HG03558 (cell line): ENCODE data around the gene SCAND1.
"Not testable (repeated sequence)": the region's sequence is repeated elsewhere in the genome, so short reads cannot be mapped to it uniquely, and the experiment has no call there.

Source experiments
- ATAC-seq: cut with Tn5 transposase; IDR thresholded peaks from one replicate; pipeline ENCODE4 v1.9.1; 2021; ENCODE audit warnings: moderate number of reproducible peaks; ENCODE audit not compliant: unreplicated experiment; ENCODE audit errors: extremely low read depth

SCAND1 gene

GRCh38 chr20:35963878-35964277 lies 9.6 kb upstream of the SCAND1 start:
- ATAC-seq, result no peak

DNA sequence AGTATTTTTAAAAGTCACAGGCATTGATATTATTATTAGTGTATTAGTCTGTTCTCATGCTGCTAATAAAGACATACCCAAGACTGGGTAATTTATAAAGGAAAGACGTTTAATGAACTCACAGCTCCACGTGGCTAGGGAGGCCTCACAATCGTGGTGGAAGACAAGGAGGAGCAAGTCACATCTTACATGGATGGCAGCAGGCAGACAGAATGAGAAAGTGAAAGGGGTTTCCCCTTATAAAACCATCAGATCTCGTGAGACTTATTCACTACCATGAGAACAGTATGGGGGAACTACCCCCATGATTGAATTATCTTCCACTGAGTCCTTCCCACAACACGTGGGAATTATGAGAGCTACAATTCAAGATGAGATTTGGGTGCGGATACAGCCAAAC lies 5.0 kb upstream of the SCAND1 start:
- ATAC-seq, result not testable (repeated sequence)

- ATAC-seq, result no peak
Measured at GRCh38 chr20:35956616-35957015, 2.3 kb upstream of the SCAND1 start.

- ATAC-seq, result no peak
Measured at GRCh38 chr20:35954907-35955251, 577 bp upstream of the SCAND1 start.

DNA sequence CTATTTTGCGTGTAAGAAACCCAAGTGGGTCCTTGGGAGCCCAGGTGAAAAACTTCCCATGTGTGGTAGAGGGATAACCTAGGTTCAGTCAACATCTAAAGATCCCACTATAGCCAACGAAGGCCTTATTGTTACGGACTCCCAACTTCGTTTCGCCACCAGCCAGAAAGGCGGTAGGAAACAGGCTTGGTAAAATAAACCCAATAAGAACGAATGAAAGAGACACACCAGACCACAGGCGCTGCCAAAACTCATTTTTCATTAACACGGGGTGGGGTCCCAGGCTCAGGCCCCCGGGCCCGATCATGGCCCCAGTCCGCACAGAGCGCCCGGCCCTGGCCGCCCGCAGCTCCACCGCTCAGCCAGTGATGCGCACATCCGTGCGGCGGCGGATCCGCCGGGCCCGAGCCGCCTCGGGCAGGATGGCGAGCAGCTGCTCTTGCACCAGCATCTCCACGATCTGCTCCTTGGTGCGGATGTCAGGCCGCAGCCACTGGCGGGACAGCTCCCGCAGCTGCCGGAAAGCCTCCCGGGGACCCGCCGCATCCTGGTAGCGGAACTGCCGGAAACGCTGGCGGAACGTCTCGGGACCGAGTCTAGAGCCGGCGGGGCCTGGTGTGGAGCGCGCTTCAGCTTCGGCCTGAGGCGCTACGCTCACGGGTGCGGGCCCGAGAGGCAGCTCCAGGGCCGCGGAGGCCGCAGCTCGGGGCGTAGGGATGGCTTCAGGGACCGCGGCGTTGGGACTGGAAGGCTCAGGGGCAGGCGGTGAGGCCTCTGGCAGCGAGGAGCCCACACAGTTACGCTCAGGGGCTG lies 709 bp downstream of the SCAND1 start:
- no peak for ATAC-seq

DNA sequence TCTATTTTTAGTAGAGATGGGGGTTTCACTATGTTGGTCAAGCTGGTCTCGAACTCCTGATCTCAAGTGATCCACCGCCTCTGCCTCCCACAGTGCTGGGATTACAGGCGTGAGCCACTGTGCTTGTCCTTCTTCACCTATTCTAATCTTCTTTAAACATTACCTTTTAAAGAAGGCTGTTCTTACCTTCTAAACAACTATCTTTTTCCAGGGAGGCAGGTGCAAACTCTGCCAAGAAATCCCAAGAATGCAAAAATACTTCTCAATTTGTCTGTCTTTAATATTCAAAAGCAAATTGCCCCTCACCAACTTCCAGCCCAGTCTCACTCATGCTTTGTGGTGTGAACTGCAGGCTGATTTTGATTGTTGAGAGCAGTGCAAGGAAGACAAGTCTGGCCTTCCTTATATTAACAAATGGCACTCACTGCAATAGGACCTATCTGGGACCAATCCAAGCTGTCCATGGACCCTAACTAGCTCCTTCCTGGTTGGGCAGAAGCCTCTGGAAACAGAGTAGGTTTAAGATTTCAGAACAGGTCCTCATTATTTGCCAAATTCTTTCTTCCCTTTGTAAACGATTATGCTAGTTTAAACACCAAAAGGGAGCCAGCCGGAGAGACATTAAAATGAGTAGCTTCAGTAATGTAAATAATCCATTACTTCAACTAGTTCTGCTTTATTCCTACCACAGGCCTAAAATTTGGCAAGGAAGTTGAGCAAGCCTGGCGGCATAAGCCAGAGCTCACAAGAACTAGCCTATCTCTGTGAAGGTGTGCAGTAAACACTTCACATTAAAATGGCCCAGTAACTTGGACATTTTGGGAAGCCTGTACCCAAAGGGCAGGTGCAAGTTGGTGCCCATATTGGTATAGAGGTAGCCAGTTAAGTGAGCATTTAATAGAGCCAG lies 1.6 kb downstream of the SCAND1 start:
- ATAC-seq, result no peak

DNA sequence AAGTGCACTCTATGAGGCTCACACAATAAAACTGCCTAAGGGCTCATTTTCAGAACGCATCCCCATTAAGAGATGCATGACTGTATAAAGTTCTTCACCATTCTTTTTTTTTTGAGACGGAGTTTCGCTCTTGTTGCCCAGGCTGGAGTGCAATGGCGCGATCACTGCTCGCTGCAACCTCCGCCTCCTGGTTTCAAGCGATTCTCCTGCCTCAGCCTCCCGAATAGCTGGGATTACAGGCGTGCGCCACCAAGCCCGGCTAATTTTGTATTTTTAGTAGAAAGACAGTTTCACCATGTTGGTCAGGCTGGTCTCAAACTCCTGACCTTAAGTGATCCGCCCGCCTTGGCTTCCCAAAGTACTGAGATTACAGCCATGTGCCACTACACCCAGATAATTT lies 2.2 kb downstream of the SCAND1 start:
- ATAC-seq, result not testable (repeated sequence)

GRCh38 chr20:35950093-35950492 lies 4.2 kb downstream of the SCAND1 start:
- no peak for ATAC-seq

DNA sequence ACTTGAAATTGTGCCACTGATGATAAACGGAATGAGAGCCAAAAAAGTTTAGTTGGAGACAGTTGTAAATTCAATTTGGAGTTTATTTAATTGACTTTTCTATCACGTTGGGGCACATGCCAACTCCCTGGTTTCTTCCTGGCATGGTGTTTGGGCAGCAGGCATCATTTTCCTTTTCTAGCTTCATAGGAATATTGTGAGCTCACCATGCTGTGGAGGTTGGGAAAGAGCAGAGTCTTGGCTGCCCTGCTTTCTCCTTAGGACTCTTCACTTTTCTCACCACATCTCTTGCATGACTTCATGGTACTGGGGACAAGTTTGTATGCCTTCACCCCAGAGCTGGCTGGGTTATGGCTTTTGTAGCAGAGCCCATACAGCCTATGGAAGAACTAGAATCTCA lies 6.4 kb downstream of the SCAND1 start:
- no peak for ATAC-seq

DNA sequence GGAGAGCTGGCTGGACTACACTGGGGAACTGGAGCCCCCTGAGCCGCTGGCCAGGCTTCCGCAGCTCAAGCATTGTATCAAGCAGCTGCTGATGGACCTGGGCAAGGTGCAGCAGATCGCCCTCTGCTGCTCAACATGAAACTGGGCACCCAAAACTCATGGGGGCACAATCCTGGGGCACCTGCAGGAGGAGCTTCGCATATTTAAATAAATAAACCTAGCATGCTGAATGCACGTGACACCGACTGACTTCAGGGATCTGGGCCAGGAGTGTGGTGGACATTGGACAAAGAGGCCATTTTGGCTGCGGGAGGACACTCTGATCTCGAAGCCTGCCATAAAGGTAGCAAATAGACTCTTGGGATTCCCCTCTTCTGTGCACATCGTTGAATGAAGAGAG lies 6.8 kb downstream of the SCAND1 start:
- ATAC-seq, result no peak

GRCh38 chr20:35942243-35942642 lies 12.1 kb downstream of the SCAND1 start:
- no peak for ATAC-seq

- ATAC-seq, result no peak
Measured at GRCh38 chr20:35941620-35942019, 12.7 kb downstream of the SCAND1 start.

GRCh38 chr20:35939264-35939663 lies 15.0 kb downstream of the SCAND1 start:
- no peak for ATAC-seq

DNA sequence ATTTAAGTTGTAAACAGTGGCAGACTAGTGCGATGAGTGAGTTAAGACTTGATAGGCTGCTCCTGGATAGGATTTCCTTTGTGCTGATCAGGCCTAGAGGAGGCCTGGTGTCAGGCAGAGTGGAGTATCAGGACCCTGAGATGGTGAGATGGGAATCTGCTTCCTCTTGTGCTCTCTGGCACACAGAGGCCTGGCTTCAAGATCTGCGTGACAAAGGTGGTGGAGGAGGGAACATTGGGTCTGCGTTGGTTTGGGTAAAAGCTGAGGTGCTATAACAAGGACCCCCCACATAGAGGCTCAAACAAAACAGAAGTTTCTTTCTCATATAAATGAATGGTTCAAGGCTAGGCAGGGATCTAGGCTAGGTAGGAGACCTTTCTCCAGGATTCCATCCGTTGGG lies 20.3 kb downstream of the SCAND1 start:
- no peak for ATAC-seq

GRCh38 chr20:35929301-35929700 lies 25.0 kb downstream of the SCAND1 start:
- ATAC-seq, result no peak

DNA sequence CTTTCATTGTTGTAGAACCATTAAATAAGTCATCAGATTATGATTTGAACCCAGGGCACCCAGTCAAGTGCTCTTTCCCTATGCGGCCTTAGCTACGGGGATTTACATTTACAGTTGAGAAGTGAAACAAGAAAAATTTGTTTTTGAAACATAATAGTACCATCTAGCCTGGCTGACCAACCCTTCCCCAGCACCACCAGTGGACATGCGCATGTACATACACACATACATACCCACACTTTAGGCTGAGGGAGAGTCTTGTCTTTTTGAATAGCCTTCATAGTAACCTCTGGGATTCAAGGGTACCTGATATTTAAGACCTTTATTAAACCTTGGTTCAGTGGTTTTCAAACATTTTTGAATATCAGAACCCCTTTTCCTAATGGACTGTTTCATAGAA lies 33.8 kb downstream of the SCAND1 start:
- ATAC-seq, result no peak

GRCh38 chr20:35918021-35918420 lies 36.3 kb downstream of the SCAND1 start:
- ATAC-seq, result no peak

DNA sequence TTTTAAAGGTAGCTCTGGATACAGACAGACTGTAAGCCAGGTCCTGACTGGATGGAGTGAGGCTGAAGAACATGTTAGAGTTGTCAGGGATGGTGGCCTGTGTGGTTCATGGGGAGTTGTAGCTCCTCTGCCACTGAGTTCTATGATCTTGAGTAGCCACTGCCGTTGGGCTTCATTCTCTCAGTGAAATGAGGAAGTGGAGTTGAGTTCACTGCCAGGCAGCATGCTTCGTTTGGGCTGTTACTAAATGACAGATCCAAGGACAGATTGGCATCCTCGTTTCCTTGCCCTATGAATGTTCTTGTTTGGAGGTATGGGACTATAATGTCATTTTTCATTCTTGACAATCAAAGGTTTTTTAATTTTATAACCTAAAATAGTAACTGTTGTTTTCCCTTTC lies 37.2 kb downstream of the SCAND1 start:
- no peak for ATAC-seq

- no peak for ATAC-seq
Measured at GRCh38 chr20:35912881-35913280, 41.4 kb downstream of the SCAND1 start.

GRCh38 chr20:35910254-35910653 lies 44.0 kb downstream of the SCAND1 start:
- no peak for ATAC-seq

- no peak for ATAC-seq
Measured at GRCh38 chr20:35909796-35910195, 44.5 kb downstream of the SCAND1 start.
